IMR-90 (cell line): Measurements from ENCODE around the gene OSBPL8. TPM values are rescaled to one million over a fixed set of nuclear protein-coding genes. Genes with fewer than 3 reads are reported as not detected.

Source experiments
- ATAC-seq: fragments of 200-7000 bp; cut with Tn5 transposase; 2 replicates; pipeline ENCODE4 v1.9.1; 2020; ENCODE audit warnings: low read depth, mild to moderate bottlenecking, moderate library complexity
- BruUV-seq: library from RNA; stranded (reverse); fragments of 400-500 nt; replicated peaks from 2 replicates; lab custom pipeline; 2021; lab: Mats Ljungman, UMichigan
- CTCF ChIA-PET: fragments of 300-600 bp; formaldehyde crosslinking; extraction: SDS; loops from one replicate; lab custom pipeline; 2021; ENCODE audit warnings: antibody characterized with exemption; lab: Yijun Ruan, JAX
- POLR2A ChIA-PET: fragments of 300-600 bp; sonication (Branson Sonifier 250); formaldehyde crosslinking; loops from one replicate; lab custom pipeline; 2022; ENCODE audit warnings: antibody characterized with exemption; ENCODE audit not compliant: unreplicated experiment; lab: Charles Lee
- DNase-seq: peaks from one replicate; pipeline ENCODE4 v3.0.0; 2013
- H2AFZ ChIP-seq: replicated peaks from 2 replicates; pipeline ENCODE3; 2013; ENCODE audit warnings: low read length, mild to moderate bottlenecking; ENCODE audit not compliant: poor library complexity
- H2AK5ac ChIP-seq: 2 replicates; pipeline ENCODE4 v1.6.1; 2013; ENCODE audit warnings: low read depth, low read length, inconsistent platforms
- H2AK9ac ChIP-seq: replicated peaks from 2 replicates; pipeline ENCODE3; 2013; ENCODE audit warnings: mild to moderate bottlenecking, low read depth, low read length, moderate library complexity; ENCODE audit not compliant: poor library complexity
- H2BK120ac ChIP-seq: 2 replicates; pipeline ENCODE4 v1.6.1; 2013; ENCODE audit warnings: low read depth, low read length, inconsistent platforms
- H2BK15ac ChIP-seq: 3 replicates; pipeline ENCODE4 v1.6.1; 2013; ENCODE audit warnings: low read depth, low read length, inconsistent platforms
- H2BK20ac ChIP-seq: 2 replicates; pipeline ENCODE4 v1.6.1; 2013; ENCODE audit warnings: low read depth, mild to moderate bottlenecking, inconsistent platforms, low read length, moderate library complexity
- H2BK5ac ChIP-seq: 2 replicates; pipeline ENCODE4 v1.6.1; 2013; ENCODE audit warnings: mild to moderate bottlenecking, low read depth, low read length, inconsistent platforms; ENCODE audit not compliant: poor library complexity, severe bottlenecking
- H3K14ac ChIP-seq: replicated peaks from 2 replicates; pipeline ENCODE4 v1.6.1; 2013; ENCODE audit warnings: low read depth, low read length, inconsistent platforms
- H3K18ac ChIP-seq: 2 replicates; pipeline ENCODE4 v1.6.1; 2013; ENCODE audit warnings: low read depth, low read length, control low read depth
- H3K23ac ChIP-seq: 2 replicates; pipeline ENCODE4 v1.6.1; 2013; ENCODE audit warnings: low read depth, low read length, inconsistent platforms
- H3K27ac ChIP-seq: 2 replicates; pipeline ENCODE4 v1.5.1; 2013; ENCODE audit warnings: mild to moderate bottlenecking, control low read depth, low read length; ENCODE audit not compliant: insufficient read depth
- H3K27me3 ChIP-seq: 2 replicates; pipeline ENCODE4 v1.6.1; 2013; ENCODE audit warnings: low read length; ENCODE audit not compliant: control insufficient read depth, insufficient read depth
- H3K36me3 ChIP-seq: 2 replicates; pipeline ENCODE4 v1.6.1; 2013; ENCODE audit warnings: low read length, mixed read lengths; ENCODE audit not compliant: control insufficient read depth, insufficient read depth
- H3K4ac ChIP-seq: 2 replicates; pipeline ENCODE4 v1.6.1; 2013; ENCODE audit warnings: low read depth, low read length, inconsistent platforms
- H3K4me1 ChIP-seq: 2 replicates; pipeline ENCODE4 v1.6.1; 2013; ENCODE audit warnings: low read length, mixed read lengths; ENCODE audit not compliant: control insufficient read depth, insufficient read depth
- H3K4me2 ChIP-seq: 2 replicates; pipeline ENCODE4 v1.6.1; 2013; ENCODE audit warnings: low read depth, mild to moderate bottlenecking, control low read depth, low read length, moderate library complexity
- H3K4me3 ChIP-seq: 2 replicates; pipeline ENCODE4 v1.5.1; 2013; ENCODE audit warnings: low read depth, mild to moderate bottlenecking, control low read depth, low read length, moderate library complexity; ENCODE audit not compliant: insufficient read depth
- H3K56ac ChIP-seq: 2 replicates; pipeline ENCODE4 v1.6.1; 2013; ENCODE audit warnings: low read length, inconsistent platforms; ENCODE audit not compliant: insufficient read depth; ENCODE audit errors: extremely low read depth
- H3K79me1 ChIP-seq, 2 experiments: 2 replicates each; pipeline ENCODE4 v1.6.1; 2013; ENCODE audit warnings: low read length in 2 of 2, inconsistent platforms in 1 of 2, low read depth in 1 of 2
- H3K9ac ChIP-seq: 2 replicates; pipeline ENCODE4 v1.6.1; 2013; ENCODE audit warnings: low read depth, low read length, control low read depth
- H3K9me1 ChIP-seq: 2 replicates; pipeline ENCODE4 v1.6.1; 2013; ENCODE audit warnings: low read length, inconsistent platforms; ENCODE audit not compliant: insufficient read depth
- H3K9me3 ChIP-seq: 2 replicates; pipeline ENCODE4 v1.6.1; 2013; ENCODE audit warnings: low read length; ENCODE audit not compliant: control insufficient read depth, insufficient read depth
- H4K20me1 ChIP-seq: 2 replicates; pipeline ENCODE4 v1.6.1; 2013; ENCODE audit warnings: low read length, inconsistent platforms; ENCODE audit not compliant: insufficient read depth
- H4K5ac ChIP-seq: 2 replicates; pipeline ENCODE4 v1.6.1; 2013; ENCODE audit warnings: mild to moderate bottlenecking, low read depth, low read length, control low read depth
- H4K8ac ChIP-seq, 2 experiments: 2 replicates each; pipeline ENCODE4 v1.6.1; 2013; ENCODE audit warnings: low read depth in 2 of 2, low read length in 2 of 2, control low read depth in 1 of 2, inconsistent platforms in 1 of 2
- H4K91ac ChIP-seq: 2 replicates; pipeline ENCODE4 v1.6.1; 2013; ENCODE audit warnings: low read depth, low read length, inconsistent platforms; ENCODE audit not compliant: insufficient read depth
- BHLHE40 ChIP-seq: fragments of 150-350 bp; IDR thresholded peaks from 2 replicates; pipeline ENCODE4 v1.6.1; 2016; ENCODE audit warnings: mild to moderate bottlenecking, low read depth, low read length
- CEBPB ChIP-seq: IDR thresholded peaks from 2 replicates; pipeline ENCODE4 v1.6.1; 2012; ENCODE audit warnings: low read depth, low read length, improper control_type of control experiment
- CHD1 ChIP-seq: IDR thresholded peaks from 2 replicates; pipeline ENCODE4 v1.6.1; 2012; ENCODE audit warnings: low read depth, low read length, improper control_type of control experiment
- CTCF ChIP-seq: conservative IDR thresholded peaks from 2 replicates; pipeline ENCODE4 v1.5.1; 2012; ENCODE audit warnings: mild to moderate bottlenecking, low read depth, low read length, improper control_type of control experiment
- ELK1 ChIP-seq: fragments of 150-350 bp; IDR thresholded peaks from 2 replicates; pipeline ENCODE4 v1.6.1; 2016; ENCODE audit warnings: low read depth, mild to moderate bottlenecking, low read length, moderate library complexity, borderline replicate concordance
- FOS ChIP-seq: fragments of 150-350 bp; IDR thresholded peaks from 2 replicates; pipeline ENCODE4 v1.6.1; 2016; ENCODE audit warnings: low read depth, low read length
- MAFK ChIP-seq: IDR thresholded peaks from 2 replicates; pipeline ENCODE4 v1.6.1; 2012; ENCODE audit warnings: low read depth, low read length, improper control_type of control experiment
- MAZ ChIP-seq: IDR thresholded peaks from 2 replicates; pipeline ENCODE4 v1.6.1; 2012; ENCODE audit warnings: low read depth, mild to moderate bottlenecking, low read length, improper control_type of control experiment, moderate library complexity, borderline replicate concordance
- MXI1 ChIP-seq: IDR thresholded peaks from 2 replicates; pipeline ENCODE4 v1.6.1; 2012; ENCODE audit warnings: low read depth, mild to moderate bottlenecking, low read length, moderate library complexity, borderline replicate concordance
- NFE2L2 ChIP-seq: fragments of 150-350 bp; IDR thresholded peaks from 2 replicates; pipeline ENCODE4 v1.6.1; 2016; ENCODE audit warnings: low read depth, mild to moderate bottlenecking, low read length
- RAD21 ChIP-seq: IDR thresholded peaks from 2 replicates; pipeline ENCODE4 v1.6.1; 2012; ENCODE audit warnings: low read length, improper control_type of control experiment
- RCOR1 ChIP-seq: IDR thresholded peaks from 2 replicates; pipeline ENCODE4 v1.6.1; 2012; ENCODE audit warnings: mild to moderate bottlenecking, low read length, improper control_type of control experiment; ENCODE audit not compliant: insufficient replicate concordance
- RFX5 ChIP-seq: IDR thresholded peaks from 2 replicates; pipeline ENCODE4 v1.8.0; 2012; ENCODE audit warnings: low read depth, mild to moderate bottlenecking, low read length, moderate library complexity
- SMC3 ChIP-seq: fragments of 150-350 bp; IDR thresholded peaks from 2 replicates; pipeline ENCODE4 v1.6.1; 2016; ENCODE audit warnings: low read depth, mild to moderate bottlenecking, antibody characterized with exemption, low read length, moderate library complexity
- USF2 ChIP-seq: fragments of 150-350 bp; IDR thresholded peaks from 2 replicates; pipeline ENCODE4 v1.6.1; 2017; ENCODE audit warnings: mild to moderate bottlenecking, antibody characterized with exemption, low read length, low read depth
- WGBS, 2 experiments: methylation state at CpG; one replicate each; pipeline versions ENCODE4 v1.1.5 to v1.1.7; 2013; ENCODE audit warnings: missing lambda C conversion rate in 2 of 2; ENCODE audit not compliant: insufficient read length in 1 of 2; ENCODE audit errors: extremely low coverage in 2 of 2; 5-methylcytosine and 5-hydroxymethylcytosine counted together
- dilution Hi-C: fragments of 300-500 bp; cut with HindIII; formaldehyde crosslinking; loops from one replicate; pipeline ENCODE4 v1.14.3; 2018; ENCODE audit warnings: low sequenced_read_pairs; ENCODE audit not compliant: unreplicated experiment
- in situ Hi-C: fragments of 300-500 bp; cut with MboI; formaldehyde crosslinking; loops from 3 replicates; pipeline ENCODE4 v1.14.3; 2019; ENCODE audit warnings: low sequenced_read_pairs, inconsistent platforms, mixed read lengths
- intact Hi-C: fragments of 100-400 bp; cut with micrococcal nuclease; formaldehyde crosslinking; loops from 2 replicates; pipeline ENCODE4 v1.10.0; 2022
- polyA plus RNA-seq, 3 experiments: library from polyadenylated mRNA; depleted of rRNA; stranded (reverse); fragments of >200 nt; gene quantifications; 2 replicates each; pipeline ENCODE4 v1.2.3, GENCODE V29; 2012; ENCODE audit warnings: low replicate concordance in 1 of 3
- total RNA-seq: library from RNA; depleted of rRNA; stranded (reverse); fragments of >200 nt; gene quantifications from 2 replicates; pipeline ENCODE4 v1.2.3, GENCODE V29; 2012

The OSBPL8 gene
- total and polyA plus RNA-seq, 2 of the 4 experiments (the other 2 are of a cell fraction): 17.8 to 24.2 TPM

- H2AK5ac ChIP-seq: no peak overlapping the region
- H3K9me3 ChIP-seq: no peaks in the 10 kb centered on the region
- H3K36me3 ChIP-seq: peaks cover 11% of the 10 kb centered on the region
- H4K5ac ChIP-seq: no peak overlapping the region
- no CpG with 5 or more reads among the region's 1 CpG for WGBS, 2 experiments
- no peak overlapping the region for H3K4ac ChIP-seq
- no peak overlapping the region for H3K14ac ChIP-seq
- no peak overlapping the region for H3K23ac ChIP-seq
- POLR2A ChIA-PET: no interaction called here
- H2BK120ac ChIP-seq: no peak overlapping the region
- peak overlapping the region; percentile 45 for H2BK5ac ChIP-seq
- no peak overlapping the region for H4K91ac ChIP-seq
- in situ Hi-C loops (no loop called here), intact Hi-C loops (no loop called here), dilution Hi-C loops (no loop called here)
- no peak overlapping the region for H3K18ac ChIP-seq
- no peak overlapping the region for H2BK15ac ChIP-seq
- CTCF ChIA-PET: interaction anchor here (0.6 kb wide), 1 partner anchor 80 kb away, joined by 3 read pairs; no protein-coding TSS in a partner anchor
- H3K27me3 ChIP-seq: no peaks in the 10 kb centered on the region
- H2AFZ ChIP-seq: no peak overlapping the region
- peaks cover 3% of the 10 kb centered on the region; the same call in 1 of the 2 replicates for H4K20me1 ChIP-seq
- TF ChIP-seq ELK1 (no peak), CTCF (no peak), NFE2L2 (no peak), USF2 (no peak), FOS (no peak), RFX5 (no peak), MXI1 (no peak), RAD21 (no peak), SMC3 (no peak), CEBPB (no peak), CHD1 (no peak), RCOR1 (no peak), BHLHE40 (no peak), MAZ (no peak), MAFK (no peak)
- BruUV-seq: no TSS peak
- peaks cover 0 to 4% of the 10 kb centered on the region in 2 experiments; a peak in 1 of 4 replicates for H3K79me1 ChIP-seq
- no peak overlapping the region for H3K27ac ChIP-seq
- H3K4me2 ChIP-seq: no peak overlapping the region
- no peak overlapping the region for H4K8ac ChIP-seq
- H3K56ac ChIP-seq: no peak overlapping the region
- H2AK9ac ChIP-seq: no peak overlapping the region
- DNase-seq: peak; percentile 32
- H3K4me3 ChIP-seq: no peak overlapping the region
- peaks cover 3% of the 10 kb centered on the region; the same call in 1 of the 2 replicates for H3K4me1 ChIP-seq
- no peak overlapping the region for H2BK20ac ChIP-seq
- peaks cover 7% of the 10 kb centered on the region for H3K9me1 ChIP-seq
- no peak overlapping the region for H3K9ac ChIP-seq
- ATAC-seq: no peak
Measured at GRCh38 chr12:76375470-76375869, 184.1 kb downstream of the OSBPL8 start.
